SK-N-MC (cell line): ENCODE measurements around the gene PPP6R3.

Experiments used
- EZH2 ChIP-seq: fragments of 200-600 bp; sonication (generic); IDR thresholded peaks from one replicate; pipeline ENCODE4 v1.6.1; 2017; ENCODE audit warnings: antibody characterized with exemption
- FOXP2 ChIP-seq: optimal IDR thresholded peaks from 2 replicates; pipeline ENCODE3; 2011; ENCODE audit warnings: mild to moderate bottlenecking, moderate library complexity; ENCODE audit not compliant: insufficient read depth; ENCODE audit errors: extremely low read length, control extremely low read depth
- POLR2AphosphoS5 ChIP-seq: IDR thresholded peaks from 2 replicates; pipeline ENCODE4 v1.6.1; 2012; ENCODE audit warnings: mild to moderate bottlenecking, low read depth, low read length, borderline replicate concordance

GRCh38 chr11:68617925-68618809 is 157.6 kb downstream of the PPP6R3 start:
- no peak for TF ChIP-seq POLR2AphosphoS5
- TF ChIP-seq EZH2, result no peak
- TF ChIP-seq FOXP2, result no peak
